Measurements from ENCODE around the gene ERO1A. TPM values are rescaled to one million over a fixed set of nuclear protein-coding genes. Genes with fewer than 3 reads are reported as not detected.
A peak's percentile ranks its signal among the peaks of the same experiment; 100 is the strongest.

The ERO1A gene
- total RNA-seq, 2 donors from 2014 or later = 18.5 to 35.8 TPM

DNA sequence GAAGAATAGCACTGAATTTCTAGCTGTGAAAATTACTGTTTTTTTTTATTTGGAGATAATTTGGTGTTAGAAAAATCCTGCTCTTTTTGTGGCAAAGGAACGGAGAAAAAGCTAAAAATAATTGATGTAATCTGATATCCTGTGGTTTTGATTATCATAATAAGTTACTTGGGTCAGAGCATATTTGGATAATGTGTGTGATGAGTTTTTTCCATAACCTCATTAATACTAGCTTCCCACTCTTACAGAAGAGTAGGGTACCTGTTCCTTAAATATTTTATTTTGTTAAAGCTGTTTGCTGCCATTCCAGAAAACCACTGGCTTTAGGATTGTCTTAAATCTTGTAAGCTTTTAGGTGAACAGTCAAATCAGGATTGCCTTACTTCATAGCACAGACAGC lies 16.3 kb upstream of the ERO1A start:
- Histone ChIP-seq H3K4me3 (no peak overlapping the region), H3K27ac (no peak overlapping the region), H3K9me3 (no peaks in the 10 kb centered on the region), H3K27me3 (replicated peaks; ENCODE audit: insufficient read depth) (no peaks in the 10 kb centered on the region), H3K36me3 (peaks cover 4 to 11% of the 10 kb centered on the region in 2 donors), H3K4me1 (replicated peaks) (no peaks in the 10 kb centered on the region)
- TF ChIP-seq, protein P1, sequence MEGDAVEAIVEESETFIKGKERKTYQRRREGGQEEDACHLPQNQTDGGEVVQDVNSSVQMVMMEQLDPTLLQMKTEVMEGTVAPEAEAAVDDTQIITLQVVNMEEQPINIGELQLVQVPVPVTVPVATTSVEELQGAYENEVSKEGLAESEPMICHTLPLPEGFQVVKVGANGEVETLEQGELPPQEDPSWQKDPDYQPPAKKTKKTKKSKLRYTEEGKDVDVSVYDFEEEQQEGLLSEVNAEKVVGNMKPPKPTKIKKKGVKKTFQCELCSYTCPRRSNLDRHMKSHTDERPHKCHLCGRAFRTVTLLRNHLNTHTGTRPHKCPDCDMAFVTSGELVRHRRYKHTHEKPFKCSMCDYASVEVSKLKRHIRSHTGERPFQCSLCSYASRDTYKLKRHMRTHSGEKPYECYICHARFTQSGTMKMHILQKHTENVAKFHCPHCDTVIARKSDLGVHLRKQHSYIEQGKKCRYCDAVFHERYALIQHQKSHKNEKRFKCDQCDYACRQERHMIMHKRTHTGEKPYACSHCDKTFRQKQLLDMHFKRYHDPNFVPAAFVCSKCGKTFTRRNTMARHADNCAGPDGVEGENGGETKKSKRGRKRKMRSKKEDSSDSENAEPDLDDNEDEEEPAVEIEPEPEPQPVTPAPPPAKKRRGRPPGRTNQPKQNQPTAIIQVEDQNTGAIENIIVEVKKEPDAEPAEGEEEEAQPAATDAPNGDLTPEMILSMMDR (IDR thresholded peaks at IDR 0.05) = no peak
- TF ChIP-seq POLR2AphosphoS5 (IDR thresholded peaks at IDR 0.05) (no peak), POLR2A (IDR thresholded peaks at IDR 0.05) (no peak)
- intact Hi-C loops (cut with DNase I) = no loop called here
- 45% methylated on average over 1 of the region's 1 CpG for WGBS
- no peak for DNase-seq (ENCODE audit: low spot score)

DNA sequence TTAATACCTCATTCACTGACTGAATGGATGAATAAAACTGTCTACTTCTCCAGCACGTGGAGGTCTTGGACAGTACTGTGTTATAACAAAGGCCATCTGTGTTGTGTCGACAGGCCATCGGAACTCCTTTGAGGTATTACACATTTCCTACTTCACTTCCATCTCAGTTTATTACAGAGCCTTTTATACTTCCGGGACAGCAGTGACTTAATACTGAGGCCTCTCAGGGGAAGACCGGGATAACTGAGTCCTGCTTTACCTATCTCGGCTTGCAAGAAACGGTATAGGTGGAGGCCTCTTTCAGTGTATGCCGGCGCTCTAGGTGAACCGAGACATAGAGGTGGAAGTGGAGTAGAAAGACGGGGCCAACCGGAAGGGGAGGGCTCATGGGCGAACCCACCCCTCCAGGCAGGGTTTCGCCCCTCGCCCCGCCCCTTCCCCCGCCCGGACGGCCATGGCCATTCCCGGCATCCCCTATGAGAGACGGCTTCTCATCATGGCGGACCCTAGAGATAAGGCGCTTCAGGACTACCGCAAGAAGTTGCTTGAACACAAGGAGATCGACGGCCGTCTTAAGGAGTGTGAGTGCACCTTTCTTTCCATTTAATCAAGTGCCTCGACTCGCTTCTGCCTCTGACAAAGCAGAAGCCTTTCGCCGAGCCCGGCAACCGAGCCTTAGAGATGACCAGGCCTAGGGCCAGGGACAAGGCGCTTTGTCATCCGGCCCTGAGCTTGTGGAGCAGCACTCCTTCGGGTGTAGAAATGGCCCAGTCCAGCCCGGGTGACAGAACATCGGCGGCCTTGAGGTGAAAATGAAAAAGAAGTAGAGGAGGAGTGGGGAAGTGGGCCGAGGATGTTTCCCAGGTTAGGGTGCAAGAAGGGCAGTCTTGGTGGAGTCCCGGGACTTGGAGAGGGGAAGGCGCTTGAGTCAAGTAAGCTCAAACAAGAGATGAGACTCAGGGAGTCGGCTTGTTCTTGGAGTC lies 11.7 kb upstream of the ERO1A start, which contains the start of gene PSMC6:
Gene PSMC6 (plus strand): TSS at position 477 of the 983 bp plus-strand sequence. CDS start 20 bp downstream, at position 497.
- intact Hi-C loops (cut with DNase I) = no loop called here
- Histone ChIP-seq H3K4me3 (peak within 1 kb of the TSS; percentile 66 to 67), H3K36me3 (peaks cover 0 to 4% of the 10 kb centered on the region in 2 donors), H3K9me3 (no peaks in the 10 kb centered on the region), H3K27me3 (replicated peaks; ENCODE audit: insufficient read depth) (no peaks in the 10 kb centered on the region), H3K27ac (peak within 1 kb of the TSS; percentile 85), H3K4me1 (replicated peaks) (no peaks in the 10 kb centered on the region)
- TF ChIP-seq, protein P1 (IDR thresholded peaks at IDR 0.05) = no peak
- peak; percentile 92 for TF ChIP-seq POLR2AphosphoS5 (IDR thresholded peaks at IDR 0.05)
- TF ChIP-seq POLR2A (IDR thresholded peaks at IDR 0.05) = peak; percentile 71
- 1% methylated on average over 43 of the region's 43 CpGs for WGBS
- peak; percentile 95 for DNase-seq (ENCODE audit: low spot score)

DNA sequence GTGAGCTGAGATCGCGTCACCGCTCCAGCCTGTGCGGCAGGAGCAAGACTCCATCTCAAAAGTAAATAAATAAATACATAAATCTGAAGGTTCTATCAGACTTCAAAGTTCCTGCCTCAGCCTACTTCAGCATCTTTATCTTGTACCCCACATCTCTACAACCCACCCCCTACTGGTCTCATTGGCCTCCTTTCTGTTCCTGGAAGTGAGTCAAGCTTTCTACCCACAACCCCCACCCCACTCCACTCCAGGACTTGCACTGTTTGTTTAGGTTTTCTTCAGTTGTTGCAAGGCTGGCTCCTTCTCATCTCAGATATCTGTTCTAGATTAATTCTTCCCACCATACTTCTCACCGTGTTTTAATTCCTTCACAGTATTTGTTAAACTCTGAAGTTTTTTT lies 10.9 kb upstream of the ERO1A start:
- Histone ChIP-seq H3K9me3 (no peaks in the 10 kb centered on the region), H3K4me3 (peak overlapping the region in 1 of 2 donors; percentile 66), H3K36me3 (no peaks in the 10 kb centered on the region), H3K27me3 (replicated peaks; ENCODE audit: insufficient read depth) (no peaks in the 10 kb centered on the region), H3K4me1 (replicated peaks) (no peaks in the 10 kb centered on the region), H3K27ac (peak overlapping the region; percentile 85)
- TF ChIP-seq POLR2A (IDR thresholded peaks at IDR 0.05) (no peak), POLR2AphosphoS5 (IDR thresholded peaks at IDR 0.05) (no peak)
- TF ChIP-seq, protein P1 (IDR thresholded peaks at IDR 0.05) = no peak
- 74% methylated on average over 5 of the region's 5 CpGs for WGBS
- intact Hi-C loops (cut with DNase I) = no loop called here
- no peak for DNase-seq (ENCODE audit: low spot score)

DNA sequence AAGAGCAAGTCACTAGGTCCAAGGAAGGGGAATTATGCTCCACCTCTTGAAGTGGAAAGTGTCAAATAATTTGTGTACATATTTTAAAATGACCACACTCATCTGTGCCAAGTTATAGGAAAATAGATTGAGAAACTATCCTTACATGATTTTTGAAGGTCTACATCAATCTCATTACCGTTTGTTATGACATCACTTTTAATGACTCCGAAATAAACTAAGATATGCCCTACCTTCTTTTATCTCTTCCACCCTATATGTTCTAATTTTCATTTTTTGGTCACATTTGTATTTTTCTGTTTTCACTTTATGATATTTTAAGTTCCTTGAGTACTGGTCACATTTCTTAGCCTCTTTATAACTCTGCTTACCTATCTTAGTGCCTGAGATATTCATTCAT lies 8.3 kb upstream of the ERO1A start:
- TF ChIP-seq POLR2A (IDR thresholded peaks at IDR 0.05) (no peak), POLR2AphosphoS5 (IDR thresholded peaks at IDR 0.05) (no peak)
- TF ChIP-seq, protein P1 (IDR thresholded peaks at IDR 0.05) = no peak
- 91% methylated on average over 2 of the region's 2 CpGs for WGBS
- no peak overlapping the region for H3K27ac ChIP-seq

More for the DNA sequence above, 8.3 kb upstream of the ERO1A start:
- Histone ChIP-seq H3K27me3 (replicated peaks; ENCODE audit: insufficient read depth) (no peaks in the 10 kb centered on the region), H3K36me3 (no peaks in the 10 kb centered on the region), H3K9me3 (no peaks in the 10 kb centered on the region), H3K4me3 (no peak overlapping the region), H3K4me1 (replicated peaks) (peaks cover 5% of the 10 kb centered on the region)
- DNase-seq (ENCODE audit: low spot score) = no peak
- intact Hi-C loops (cut with DNase I) = no loop called here

Data from prostate gland (tissue), 2 donors.